ENCODE data around the gene ARL16.

- TF ChIP-seq, protein P1, sequence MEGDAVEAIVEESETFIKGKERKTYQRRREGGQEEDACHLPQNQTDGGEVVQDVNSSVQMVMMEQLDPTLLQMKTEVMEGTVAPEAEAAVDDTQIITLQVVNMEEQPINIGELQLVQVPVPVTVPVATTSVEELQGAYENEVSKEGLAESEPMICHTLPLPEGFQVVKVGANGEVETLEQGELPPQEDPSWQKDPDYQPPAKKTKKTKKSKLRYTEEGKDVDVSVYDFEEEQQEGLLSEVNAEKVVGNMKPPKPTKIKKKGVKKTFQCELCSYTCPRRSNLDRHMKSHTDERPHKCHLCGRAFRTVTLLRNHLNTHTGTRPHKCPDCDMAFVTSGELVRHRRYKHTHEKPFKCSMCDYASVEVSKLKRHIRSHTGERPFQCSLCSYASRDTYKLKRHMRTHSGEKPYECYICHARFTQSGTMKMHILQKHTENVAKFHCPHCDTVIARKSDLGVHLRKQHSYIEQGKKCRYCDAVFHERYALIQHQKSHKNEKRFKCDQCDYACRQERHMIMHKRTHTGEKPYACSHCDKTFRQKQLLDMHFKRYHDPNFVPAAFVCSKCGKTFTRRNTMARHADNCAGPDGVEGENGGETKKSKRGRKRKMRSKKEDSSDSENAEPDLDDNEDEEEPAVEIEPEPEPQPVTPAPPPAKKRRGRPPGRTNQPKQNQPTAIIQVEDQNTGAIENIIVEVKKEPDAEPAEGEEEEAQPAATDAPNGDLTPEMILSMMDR (IDR thresholded peaks at IDR 0.05): no peak
- TF ChIP-seq POLR2A (IDR thresholded peaks at IDR 0.05) (no peak), EP300 (IDR thresholded peaks at IDR 0.05) (no peak)
These were observed 911 bp downstream of the ARL16 start for GRCh38 chr17:81682565-81683207.

Measured in tibial nerve (tissue), 4 donors.